ENCODE data around the gene ESPNL.

DNA sequence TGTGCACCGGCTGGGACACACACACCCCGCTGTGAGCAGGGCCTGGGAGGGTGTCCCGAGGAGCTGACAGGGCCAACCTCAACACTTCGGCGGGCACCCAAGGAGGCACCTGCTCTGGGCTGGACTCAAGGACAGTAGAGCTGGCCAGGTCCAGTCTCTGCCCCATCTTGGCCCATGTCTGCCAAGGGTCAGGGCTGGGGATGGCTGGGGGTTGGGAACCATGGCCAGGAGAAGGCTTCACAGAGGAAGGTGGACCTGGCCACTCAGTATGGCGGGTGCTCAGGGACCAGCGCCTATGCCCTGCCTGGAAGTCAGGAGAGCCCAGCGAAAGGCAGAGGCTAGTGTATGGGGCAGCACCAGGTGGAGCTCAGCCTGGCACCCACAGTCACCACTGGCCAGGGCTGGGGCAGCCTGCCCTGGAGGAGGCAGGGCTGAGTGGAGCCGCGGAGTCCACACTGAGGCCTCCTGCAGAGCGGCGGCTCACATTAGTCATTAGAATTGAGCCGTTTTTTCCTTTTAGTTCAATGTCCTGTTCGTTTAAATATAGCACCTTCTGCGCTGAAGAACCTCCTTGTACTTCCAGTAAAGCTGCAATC lies 62.8 kb downstream of the ESPNL start:
- TF ChIP-seq, protein P1, sequence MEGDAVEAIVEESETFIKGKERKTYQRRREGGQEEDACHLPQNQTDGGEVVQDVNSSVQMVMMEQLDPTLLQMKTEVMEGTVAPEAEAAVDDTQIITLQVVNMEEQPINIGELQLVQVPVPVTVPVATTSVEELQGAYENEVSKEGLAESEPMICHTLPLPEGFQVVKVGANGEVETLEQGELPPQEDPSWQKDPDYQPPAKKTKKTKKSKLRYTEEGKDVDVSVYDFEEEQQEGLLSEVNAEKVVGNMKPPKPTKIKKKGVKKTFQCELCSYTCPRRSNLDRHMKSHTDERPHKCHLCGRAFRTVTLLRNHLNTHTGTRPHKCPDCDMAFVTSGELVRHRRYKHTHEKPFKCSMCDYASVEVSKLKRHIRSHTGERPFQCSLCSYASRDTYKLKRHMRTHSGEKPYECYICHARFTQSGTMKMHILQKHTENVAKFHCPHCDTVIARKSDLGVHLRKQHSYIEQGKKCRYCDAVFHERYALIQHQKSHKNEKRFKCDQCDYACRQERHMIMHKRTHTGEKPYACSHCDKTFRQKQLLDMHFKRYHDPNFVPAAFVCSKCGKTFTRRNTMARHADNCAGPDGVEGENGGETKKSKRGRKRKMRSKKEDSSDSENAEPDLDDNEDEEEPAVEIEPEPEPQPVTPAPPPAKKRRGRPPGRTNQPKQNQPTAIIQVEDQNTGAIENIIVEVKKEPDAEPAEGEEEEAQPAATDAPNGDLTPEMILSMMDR (IDR thresholded peaks at IDR 0.05), result no peak
- TF ChIP-seq EP300 (IDR thresholded peaks at IDR 0.05), result no peak
